ENCODE data around the gene LAT.
"Not testable (repeated sequence)": the region's sequence is repeated elsewhere in the genome, so short reads cannot be mapped to it uniquely, and the experiment has no call there.

Gene LAT

GRCh38 chr16:29004496-29005139 is 19.8 kb downstream of the LAT start:
- H3K9ac ChIP-seq (ENCODE audit: low read depth in 1 of 2, low read length in 2 of 2); H3K36me3 ChIP-seq (ENCODE audit: control insufficient read depth in 2 of 2, insufficient read depth in 2 of 2, low read length in 2 of 2); H3K4me3 ChIP-seq (ENCODE audit: low read length in 2 of 2); H3K9me3 ChIP-seq (ENCODE audit: control insufficient read depth in 2 of 2, low read length in 2 of 2); H3K4me1 ChIP-seq (ENCODE audit: control insufficient read depth in 2 of 2, insufficient read depth in 2 of 2, low read length in 2 of 2); H3K27ac ChIP-seq (ENCODE audit: low read depth in 2 of 2, low read length in 2 of 2); H3K27me3 ChIP-seq (ENCODE audit: control insufficient read depth in 2 of 2, insufficient read depth in 2 of 2, low read length in 2 of 2): not testable (repeated sequence)

GRCh38 chr16:29007730-29008593 is 23.1 kb downstream of the LAT start:
- H3K4me3 ChIP-seq (ENCODE audit: low read length in 2 of 2): no peak overlapping the region
- H3K9ac ChIP-seq (ENCODE audit: low read depth in 1 of 2, low read length in 2 of 2): no peak overlapping the region
- no peaks in the 10 kb centered on the region for H3K36me3 ChIP-seq (ENCODE audit: control insufficient read depth in 2 of 2, insufficient read depth in 2 of 2, low read length in 2 of 2)
- no peaks in the 10 kb centered on the region for H3K9me3 ChIP-seq (ENCODE audit: control insufficient read depth in 2 of 2, low read length in 2 of 2)
- H3K4me1 ChIP-seq (ENCODE audit: control insufficient read depth in 2 of 2, insufficient read depth in 2 of 2, low read length in 2 of 2): no peaks in the 10 kb centered on the region
- H3K27ac ChIP-seq (ENCODE audit: low read depth in 2 of 2, low read length in 2 of 2): peak overlapping the region; percentile 23 to 34
- H3K27me3 ChIP-seq (ENCODE audit: control insufficient read depth in 2 of 2, insufficient read depth in 2 of 2, low read length in 2 of 2): no peaks in the 10 kb centered on the region

GRCh38 chr16:29009050-29009837 is 24.4 kb downstream of the LAT start:
- Histone ChIP-seq H3K4me1 (ENCODE audit: control insufficient read depth in 2 of 2, insufficient read depth in 2 of 2, low read length in 2 of 2) (no peaks in the 10 kb centered on the region), H3K27ac (ENCODE audit: low read depth in 2 of 2, low read length in 2 of 2) (no peak overlapping the region), H3K27me3 (ENCODE audit: control insufficient read depth in 2 of 2, insufficient read depth in 2 of 2, low read length in 2 of 2) (no peaks in the 10 kb centered on the region), H3K36me3 (ENCODE audit: control insufficient read depth in 2 of 2, insufficient read depth in 2 of 2, low read length in 2 of 2) (no peaks in the 10 kb centered on the region), H3K4me3 (ENCODE audit: low read length in 2 of 2) (no peak overlapping the region), H3K9ac (ENCODE audit: low read depth in 1 of 2, low read length in 2 of 2) (peak overlapping the region in 1 of 2 donors; percentile 32), H3K9me3 (ENCODE audit: control insufficient read depth in 2 of 2, low read length in 2 of 2) (no peaks in the 10 kb centered on the region)

GRCh38 chr16:29009838-29010166 is 24.9 kb downstream of the LAT start:
- Histone ChIP-seq H3K27ac (ENCODE audit: low read depth in 2 of 2, low read length in 2 of 2) (no peak overlapping the region), H3K4me3 (ENCODE audit: low read length in 2 of 2) (no peak overlapping the region), H3K4me1 (ENCODE audit: control insufficient read depth in 2 of 2, insufficient read depth in 2 of 2, low read length in 2 of 2) (peaks cover 0 to 2% of the 10 kb centered on the region in 2 donors), H3K9me3 (ENCODE audit: control insufficient read depth in 2 of 2, low read length in 2 of 2) (no peaks in the 10 kb centered on the region), H3K36me3 (ENCODE audit: control insufficient read depth in 2 of 2, insufficient read depth in 2 of 2, low read length in 2 of 2) (no peaks in the 10 kb centered on the region), H3K9ac (ENCODE audit: low read depth in 1 of 2, low read length in 2 of 2) (no peak overlapping the region), H3K27me3 (ENCODE audit: control insufficient read depth in 2 of 2, insufficient read depth in 2 of 2, low read length in 2 of 2) (no peaks in the 10 kb centered on the region)

DNA sequence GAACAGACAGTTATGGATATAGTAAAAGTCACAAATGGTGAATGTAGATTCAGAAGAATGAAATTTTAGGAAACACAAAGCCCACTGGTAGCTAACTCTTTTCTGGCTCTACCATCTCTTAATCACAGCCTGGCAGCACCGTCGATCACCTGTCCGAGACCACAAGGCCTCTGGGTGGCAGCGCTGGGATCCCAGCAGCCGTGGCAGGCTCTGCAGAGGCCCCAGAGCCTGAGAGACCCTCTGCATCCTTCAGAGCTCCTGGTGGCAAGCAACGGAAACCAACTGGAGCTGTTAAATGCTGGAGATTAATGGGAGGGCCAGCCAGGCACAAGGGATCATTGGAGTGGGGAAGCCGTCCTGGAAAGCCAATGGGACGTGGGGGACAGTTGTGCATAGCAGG is 26.3 kb downstream of the LAT start:
- H3K9me3 ChIP-seq (ENCODE audit: control insufficient read depth in 2 of 2, low read length in 2 of 2): no peaks in the 10 kb centered on the region
- no peaks in the 10 kb centered on the region for H3K27me3 ChIP-seq (ENCODE audit: control insufficient read depth in 2 of 2, insufficient read depth in 2 of 2, low read length in 2 of 2)
- no peaks in the 10 kb centered on the region for H3K36me3 ChIP-seq (ENCODE audit: control insufficient read depth in 2 of 2, insufficient read depth in 2 of 2, low read length in 2 of 2)
- no peak overlapping the region for H3K9ac ChIP-seq (ENCODE audit: low read depth in 1 of 2, low read length in 2 of 2)
- H3K4me1 ChIP-seq (ENCODE audit: control insufficient read depth in 2 of 2, insufficient read depth in 2 of 2, low read length in 2 of 2): peaks cover 0 to 2% of the 10 kb centered on the region in 2 donors
- no peak overlapping the region for H3K27ac ChIP-seq (ENCODE audit: low read depth in 2 of 2, low read length in 2 of 2)
- H3K4me3 ChIP-seq (ENCODE audit: low read length in 2 of 2): no peak overlapping the region

DNA sequence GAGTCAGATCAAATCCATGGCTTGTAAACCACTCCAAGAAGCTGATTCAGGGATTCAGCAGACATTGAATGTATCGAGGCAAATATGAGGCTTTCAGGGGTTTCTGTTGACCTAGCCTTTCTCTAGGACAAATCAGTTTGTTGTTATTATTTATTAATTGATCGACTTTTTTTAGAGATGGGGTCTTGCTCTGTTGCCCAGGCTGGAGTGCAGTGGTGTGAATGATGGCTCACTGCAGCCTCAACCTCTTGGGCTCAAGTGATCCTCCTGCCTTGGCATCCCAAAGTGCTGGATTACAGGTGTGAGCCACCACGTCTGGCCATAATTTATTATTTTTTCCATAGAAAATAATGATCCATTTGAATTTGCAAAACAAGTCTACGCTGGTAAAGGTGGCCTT is 27.0 kb downstream of the LAT start:
- H3K4me3 ChIP-seq (ENCODE audit: low read length in 2 of 2): no peak overlapping the region
- H3K27me3 ChIP-seq (ENCODE audit: control insufficient read depth in 2 of 2, insufficient read depth in 2 of 2, low read length in 2 of 2): no peaks in the 10 kb centered on the region
- H3K4me1 ChIP-seq (ENCODE audit: control insufficient read depth in 2 of 2, insufficient read depth in 2 of 2, low read length in 2 of 2): peaks cover 0 to 2% of the 10 kb centered on the region in 2 donors
- H3K9me3 ChIP-seq (ENCODE audit: control insufficient read depth in 2 of 2, low read length in 2 of 2): no peaks in the 10 kb centered on the region
- no peak overlapping the region for H3K27ac ChIP-seq (ENCODE audit: low read depth in 2 of 2, low read length in 2 of 2)
- H3K9ac ChIP-seq (ENCODE audit: low read depth in 1 of 2, low read length in 2 of 2): no peak overlapping the region
- H3K36me3 ChIP-seq (ENCODE audit: control insufficient read depth in 2 of 2, insufficient read depth in 2 of 2, low read length in 2 of 2): no peaks in the 10 kb centered on the region

DNA sequence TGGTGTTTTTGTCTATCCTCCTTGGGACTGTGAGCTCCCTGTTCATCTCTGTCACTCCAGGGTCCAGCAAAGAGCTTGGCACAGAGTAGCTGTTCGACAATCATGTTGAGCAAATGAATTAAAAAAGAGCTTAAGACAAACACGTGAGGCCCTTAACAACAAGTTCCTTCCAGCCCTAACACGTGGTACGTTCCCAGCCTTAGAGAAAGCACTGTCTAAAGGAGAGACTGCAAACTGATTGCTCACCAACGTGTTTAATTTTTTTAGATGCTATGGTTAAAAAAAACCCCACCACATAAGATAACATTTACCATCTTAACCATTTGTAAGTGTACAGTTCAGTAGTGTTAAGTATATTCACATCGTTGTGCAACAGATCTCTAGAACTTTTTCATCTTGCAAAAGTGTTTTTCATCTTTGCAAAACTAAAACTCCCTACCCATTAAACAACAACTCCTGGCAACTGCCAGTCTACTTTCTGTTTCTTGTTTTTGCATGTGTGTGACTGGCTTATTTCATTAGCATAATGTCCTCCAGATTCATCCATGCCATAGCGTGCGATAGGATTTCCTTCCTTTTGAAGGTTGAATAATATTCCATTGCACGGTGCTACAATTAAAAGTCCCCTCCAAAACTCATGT is 28.2 kb downstream of the LAT start:
- Histone ChIP-seq H3K9me3 (ENCODE audit: control insufficient read depth in 2 of 2, low read length in 2 of 2) (no peaks in the 10 kb centered on the region), H3K4me1 (ENCODE audit: control insufficient read depth in 2 of 2, insufficient read depth in 2 of 2, low read length in 2 of 2) (peaks cover 0 to 2% of the 10 kb centered on the region in 2 donors), H3K4me3 (ENCODE audit: low read length in 2 of 2) (no peak overlapping the region), H3K36me3 (ENCODE audit: control insufficient read depth in 2 of 2, insufficient read depth in 2 of 2, low read length in 2 of 2) (no peaks in the 10 kb centered on the region), H3K27ac (ENCODE audit: low read depth in 2 of 2, low read length in 2 of 2) (no peak overlapping the region), H3K27me3 (ENCODE audit: control insufficient read depth in 2 of 2, insufficient read depth in 2 of 2, low read length in 2 of 2) (no peaks in the 10 kb centered on the region), H3K9ac (ENCODE audit: low read depth in 1 of 2, low read length in 2 of 2) (no peak overlapping the region)

- H3K9me3 ChIP-seq (ENCODE audit: control insufficient read depth in 2 of 2, low read length in 2 of 2): no peaks in the 10 kb centered on the region
- H3K4me1 ChIP-seq (ENCODE audit: control insufficient read depth in 2 of 2, insufficient read depth in 2 of 2, low read length in 2 of 2): peaks cover 0 to 2% of the 10 kb centered on the region in 2 donors
- no peaks in the 10 kb centered on the region for H3K36me3 ChIP-seq (ENCODE audit: control insufficient read depth in 2 of 2, insufficient read depth in 2 of 2, low read length in 2 of 2)
- H3K4me3 ChIP-seq (ENCODE audit: low read length in 2 of 2): no peak overlapping the region
- H3K9ac ChIP-seq (ENCODE audit: low read depth in 1 of 2, low read length in 2 of 2): no peak overlapping the region
- H3K27me3 ChIP-seq (ENCODE audit: control insufficient read depth in 2 of 2, insufficient read depth in 2 of 2, low read length in 2 of 2): no peaks in the 10 kb centered on the region
- peak overlapping the region in 1 of 2 donors; percentile 23 for H3K27ac ChIP-seq (ENCODE audit: low read depth in 2 of 2, low read length in 2 of 2)
Measured at GRCh38 chr16:29014561-29015069, 29.8 kb downstream of the LAT start.

DNA sequence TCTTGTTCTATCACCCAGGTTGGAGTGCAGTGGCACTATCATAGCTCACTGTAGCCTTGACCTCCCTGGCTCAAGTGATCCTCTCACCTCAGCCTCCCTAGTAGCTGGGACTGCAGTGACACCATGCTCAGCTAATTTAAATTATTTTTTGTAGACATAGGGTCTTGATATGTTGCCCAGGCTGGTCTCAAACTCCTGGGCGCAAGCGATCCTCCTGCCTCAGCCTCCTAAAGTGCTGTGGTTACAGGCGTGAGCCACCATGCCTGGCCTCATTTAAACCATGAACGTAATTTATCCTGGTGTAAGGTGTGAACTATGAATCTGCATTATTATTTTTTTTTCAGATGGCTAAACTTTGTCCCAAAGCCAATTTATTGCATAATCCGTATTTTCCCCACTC is 37.3 kb downstream of the LAT start:
- Histone ChIP-seq H3K9me3 (ENCODE audit: control insufficient read depth in 2 of 2, low read length in 2 of 2) (no peaks in the 10 kb centered on the region), H3K27me3 (ENCODE audit: control insufficient read depth in 2 of 2, insufficient read depth in 2 of 2, low read length in 2 of 2) (no peaks in the 10 kb centered on the region), H3K9ac (ENCODE audit: low read depth in 1 of 2, low read length in 2 of 2) (no peak overlapping the region), H3K4me3 (ENCODE audit: low read length in 2 of 2) (no peak overlapping the region), H3K36me3 (ENCODE audit: control insufficient read depth in 2 of 2, insufficient read depth in 2 of 2, low read length in 2 of 2) (no peaks in the 10 kb centered on the region), H3K4me1 (ENCODE audit: control insufficient read depth in 2 of 2, insufficient read depth in 2 of 2, low read length in 2 of 2) (no peaks in the 10 kb centered on the region), H3K27ac (ENCODE audit: low read depth in 2 of 2, low read length in 2 of 2) (no peak overlapping the region)
